T-cell (primary cell): ENCODE results near the gene NCMAP. TPM values are rescaled to one million over a fixed set of nuclear protein-coding genes. Genes with fewer than 3 reads are reported as not detected.
A peak's percentile ranks its signal among the peaks of the same experiment; 100 is the strongest.
"Not testable (repeated sequence)": the region's sequence is repeated elsewhere in the genome, so short reads cannot be mapped to it uniquely, and the experiment has no call there.

Experiments
- ATAC-seq, 4 experiments: fragments of 200-7000 bp in 3 of 4; fragments of 150-1000 bp in 1 of 4; cut with Tn5 transposase; replicated peaks in 1 of 4; 1 replicate in 3 of 4; 2 replicates in 1 of 4; pipeline ENCODE4 v1.10.0; 2021; ENCODE audit warnings: moderate library complexity in 3 of 4, mild to moderate bottlenecking in 2 of 4, moderate number of reproducible peaks in 1 of 4
- CTCF ChIA-PET, 2 donors: fragments of 300-600 bp; sonication (Branson Sonifier 250); formaldehyde crosslinking; loops; one replicate each; lab custom pipeline; 2022; ENCODE audit warnings: antibody characterized with exemption in 2 of 2; lab: Charles Lee
- POLR2A ChIA-PET, 2 donors: fragments of 300-600 bp; sonication (Branson Sonifier 250); formaldehyde crosslinking; loops; one replicate each; lab custom pipeline; 2022; ENCODE audit warnings: antibody characterized with exemption in 2 of 2; lab: Charles Lee
- DNase-seq, 35 experiments: peaks; one replicate each; pipeline versions ENCODE4 v3.0.0 to v3.0.0-alpha.2; 2013 to 2023
- H3K27ac ChIP-seq: one replicate; pipeline ENCODE4 v1.5.1; 2013; ENCODE audit warnings: low read length
- H3K27me3 ChIP-seq, 2 experiments: replicated peaks in 1 of 2; 1 replicate in 1 of 2; 2 replicates in 1 of 2; pipeline versions ENCODE4 v1.6.1 to v1.7.0; 2013; ENCODE audit warnings: low read length in 1 of 2, mixed read lengths in 1 of 2; ENCODE audit not compliant: control insufficient read depth in 2 of 2, insufficient read depth in 2 of 2; ENCODE audit errors: extremely low read depth in 1 of 2
- H3K36me3 ChIP-seq, 2 donors: 1 replicate in 1 of 2; 2 replicates in 1 of 2; pipeline versions ENCODE4 v1.6.1 to v1.7.0; 2013; ENCODE audit warnings: low read length in 1 of 2; ENCODE audit not compliant: control insufficient read depth in 2 of 2, insufficient read depth in 1 of 2; ENCODE audit errors: extremely low read depth in 1 of 2
- H3K4me1 ChIP-seq, 2 experiments: 1 replicate in 1 of 2; 2 replicates in 1 of 2; pipeline versions ENCODE4 v1.6.1 to v1.7.0; 2013; ENCODE audit warnings: low read length in 2 of 2, mixed read lengths in 1 of 2; ENCODE audit not compliant: insufficient read depth in 2 of 2, control insufficient read depth in 1 of 2; ENCODE audit errors: extremely low read depth in 1 of 2
- H3K4me3 ChIP-seq, 2 donors: 1 replicate in 1 of 2; 2 replicates in 1 of 2; pipeline versions ENCODE4 v1.5.1 to v1.7.0; 2013; ENCODE audit warnings: mild to moderate bottlenecking in 2 of 2, low read length in 1 of 2, moderate library complexity in 1 of 2; ENCODE audit not compliant: control insufficient read depth in 1 of 2; ENCODE audit errors: extremely low read depth in 1 of 2
- H3K9me3 ChIP-seq: 2 replicates; pipeline ENCODE4 v1.7.0; 2013
- H3K27ac Mint-ChIP-seq, 2 donors: one replicate each; pipeline ENCODE4 v1.8.0; 2020 to 2021; ENCODE audit warnings: mild to moderate bottlenecking in 2 of 2, mixed read lengths in 2 of 2
- H3K27me3 Mint-ChIP-seq, 2 donors: one replicate each; pipeline ENCODE4 v1.8.0; 2021 to 2022; ENCODE audit warnings: mixed read lengths in 2 of 2
- H3K36me3 Mint-ChIP-seq: one replicate; pipeline ENCODE4 v1.8.0; 2021; ENCODE audit warnings: mixed read lengths
- H3K4me1 Mint-ChIP-seq, 3 donors: one replicate each; pipeline ENCODE4 v1.8.0; 2020 to 2022; ENCODE audit warnings: mixed read lengths in 3 of 3, mild to moderate bottlenecking in 1 of 3
- H3K4me3 Mint-ChIP-seq, 3 donors: one replicate each; pipeline ENCODE4 v1.8.0; 2020 to 2022; ENCODE audit warnings: mild to moderate bottlenecking in 3 of 3, mixed read lengths in 3 of 3, moderate library complexity in 3 of 3
- H3K9me3 Mint-ChIP-seq, 3 donors: one replicate each; pipeline ENCODE4 v1.8.0; 2020 to 2022; ENCODE audit warnings: mixed read lengths in 3 of 3
- WGBS: methylation state at CpG from one replicate; pipeline ENCODE4 v1.1.5; 2013; ENCODE audit warnings: missing lambda C conversion rate; ENCODE audit not compliant: insufficient coverage; 5-methylcytosine and 5-hydroxymethylcytosine counted together
- total RNA-seq, 35 experiments: library from RNA in 6 of 35; stranded (reverse) in 6 of 35; fragments of 120-200 nt in 1 of 35; gene quantifications; one replicate each; pipeline versions ENCODE4 v1.2.1 to v1.2.4 and lab custom pipeline; 2013 to 2026

Gene NCMAP
- total RNA-seq, 5 donors from 2014 or later (not counting 1 experiment from before 2014, with no cell fraction given): 0.13 to 0.23 (median 0.19) TPM; not detected in 1

DNA sequence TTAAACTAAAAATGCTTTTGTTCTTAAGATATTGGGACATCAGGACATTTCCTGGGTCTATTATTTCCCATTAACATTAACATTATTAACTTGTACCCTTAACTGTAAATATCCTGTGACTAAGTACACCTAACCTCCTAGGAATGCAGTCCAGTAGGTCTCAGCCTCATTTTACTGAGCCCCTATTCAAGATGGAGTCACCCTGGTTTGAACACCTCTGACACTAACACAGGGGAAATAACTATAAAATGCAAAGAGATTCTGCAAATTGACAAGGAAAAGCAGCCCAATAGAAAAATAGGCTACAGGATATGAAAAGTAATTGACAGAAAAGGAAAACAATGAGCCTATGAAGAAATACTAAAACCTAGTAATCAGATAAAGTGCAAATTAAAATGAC, 11.6 kb upstream of the NCMAP start:
- Mint-ChIP-seq H3K27ac (peak overlapping the region in 1 of 2 donors; percentile 57), H3K36me3 (peaks cover 13% of the 10 kb centered on the region), H3K27me3 (no peaks in the 10 kb centered on the region), H3K9me3 (no peaks in the 10 kb centered on the region), H3K4me3 (no peak overlapping the region), H3K4me1 (peaks cover 52 to 59% (median 58%) of the 10 kb centered on the region in 3 donors)
- H3K4me3 ChIP-seq: no peak overlapping the region
- no peak for ATAC-seq
- no peaks in the 10 kb centered on the region for H3K9me3 ChIP-seq
- ChIA-PET CTCF (no interaction called here), POLR2A (no interaction called here)
- H3K36me3 ChIP-seq: peaks cover 0 to under 1% of the 10 kb centered on the region in 2 donors
- H3K27me3 ChIP-seq: no peaks in the 10 kb centered on the region
- no peak overlapping the region for H3K27ac ChIP-seq
- no peak for DNase-seq
- H3K4me1 ChIP-seq: peaks cover 7 to 10% of the 10 kb centered on the region in 2 experiments

DNA sequence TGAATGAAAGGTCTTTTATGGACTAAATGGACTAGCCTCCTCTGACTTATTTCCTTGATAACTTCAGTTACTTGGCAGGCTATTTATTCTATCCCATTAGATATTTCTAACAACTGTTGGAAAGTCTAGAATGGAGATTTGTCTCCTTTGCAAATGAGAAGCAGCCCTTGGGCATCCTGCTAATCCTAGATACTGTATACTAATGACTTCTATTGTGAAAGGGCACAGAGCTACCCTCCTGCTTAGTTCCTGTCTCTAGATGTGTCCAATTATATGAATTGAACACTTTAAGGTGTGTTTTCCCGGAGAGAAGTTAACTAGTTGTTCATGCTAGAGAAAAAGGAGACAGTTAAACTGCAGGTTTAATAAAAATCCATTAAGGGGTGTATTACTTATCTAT, 10.2 kb upstream of the NCMAP start:
- ChIA-PET CTCF (interaction anchor here (0.6 to 1.2 kb wide), 4 partner anchors 9 to 677 kb away, joined by 3 to 4 read pairs (median 4); partner anchors contain the start of gene NIPAL3 (in 1 of the 2)), POLR2A (no interaction called here)
- Mint-ChIP-seq H3K4me1 (peaks cover 43 to 44% (median 44%) of the 10 kb centered on the region in 3 donors), H3K27ac (peak overlapping the region; percentile 68 to 74), H3K36me3 (peaks cover 2% of the 10 kb centered on the region), H3K27me3 (no peaks in the 10 kb centered on the region), H3K4me3 (no peak overlapping the region), H3K9me3 (no peaks in the 10 kb centered on the region)
- H3K36me3 ChIP-seq: no peaks in the 10 kb centered on the region
- H3K4me3 ChIP-seq: no peak overlapping the region
- no CpG with 5 or more reads among the region's 1 CpG for WGBS
- no peaks in the 10 kb centered on the region for H3K9me3 ChIP-seq
- ATAC-seq: no peak
- no peak overlapping the region for H3K27ac ChIP-seq
- peaks cover 2 to 8% of the 10 kb centered on the region in 2 experiments for H3K4me1 ChIP-seq
- no peaks in the 10 kb centered on the region for H3K27me3 ChIP-seq
- DNase-seq: no peak

DNA sequence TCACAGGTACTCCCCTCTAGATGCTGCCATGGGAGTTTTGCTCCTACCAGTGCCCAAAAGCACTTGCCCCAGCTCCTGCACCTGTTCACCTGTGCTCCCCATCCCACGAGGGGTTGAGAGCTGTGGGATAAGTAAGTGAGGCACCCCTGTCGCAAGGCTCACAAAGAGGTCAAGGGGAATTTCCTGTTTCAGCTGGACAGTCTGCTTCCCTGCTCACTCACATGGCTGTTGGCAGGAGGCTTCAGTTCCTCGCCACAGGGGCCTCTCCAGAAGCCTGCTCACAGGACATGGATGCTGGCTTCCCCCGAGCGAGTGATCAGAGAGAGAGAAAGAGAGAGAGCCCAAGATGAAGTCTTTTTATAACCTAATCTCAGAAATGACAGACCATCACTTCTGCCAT, 8.7 kb upstream of the NCMAP start:
- H3K27ac Mint-ChIP-seq: peak overlapping the region in 1 of 2 donors; percentile 24
- H3K9me3 Mint-ChIP-seq: no peaks in the 10 kb centered on the region
- H3K27me3 Mint-ChIP-seq: no peaks in the 10 kb centered on the region
- Histone ChIP-seq H3K27ac (no peak overlapping the region), H3K36me3 (no peaks in the 10 kb centered on the region), H3K4me3 (no peak overlapping the region), H3K9me3 (no peaks in the 10 kb centered on the region), H3K4me1 (no peaks in the 10 kb centered on the region), H3K27me3 (no peaks in the 10 kb centered on the region)
- H3K36me3 Mint-ChIP-seq: no peaks in the 10 kb centered on the region
- H3K4me1 Mint-ChIP-seq: peaks cover 28 to 35% (median 30%) of the 10 kb centered on the region in 3 donors
- DNase-seq (no peak), ATAC-seq (no peak)
- no peak overlapping the region for H3K4me3 Mint-ChIP-seq
- WGBS: no CpG with 5 or more reads among the region's 5 CpGs
- POLR2A ChIA-PET: no interaction called here
- CTCF ChIA-PET: interaction anchor here (0.5 to 1.4 kb wide), 3 partner anchors 152 to 662 kb away, joined by 3 to 5 read pairs (median 4); no protein-coding TSS in a partner anchor

GRCh38 chr1:24548070-24548469, 7.8 kb upstream of the NCMAP start:
- Histone ChIP-seq H3K27ac (no peak overlapping the region), H3K4me3 (no peak overlapping the region), H3K27me3 (no peaks in the 10 kb centered on the region), H3K4me1 (no peaks in the 10 kb centered on the region), H3K9me3 (no peaks in the 10 kb centered on the region), H3K36me3 (no peaks in the 10 kb centered on the region)
- CTCF ChIA-PET: interaction anchor here (0.7 to 1.4 kb wide), 5 partner anchors 10 to 349 kb away, joined by 3 to 8 read pairs (median 5); no protein-coding TSS in a partner anchor
- DNase-seq (no peak), ATAC-seq (no peak)
- H3K36me3 Mint-ChIP-seq: no peaks in the 10 kb centered on the region
- no peak overlapping the region for H3K4me3 Mint-ChIP-seq
- no CpG with 5 or more reads among the region's 3 CpGs for WGBS
- POLR2A ChIA-PET: interaction anchor here (0.6 to 0.7 kb wide), 2 partner anchors 17 to 33 kb away, joined by 3 to 8 read pairs; no protein-coding TSS in a partner anchor
- no peak overlapping the region for H3K27ac Mint-ChIP-seq
- no peaks in the 10 kb centered on the region for H3K9me3 Mint-ChIP-seq
- H3K4me1 Mint-ChIP-seq: peaks cover 20 to 33% (median 22%) of the 10 kb centered on the region in 3 donors
- no peaks in the 10 kb centered on the region for H3K27me3 Mint-ChIP-seq

GRCh38 chr1:24549210-24549609, 6.7 kb upstream of the NCMAP start:
- POLR2A ChIA-PET, H3K9me3 ChIP-seq, H3K27ac Mint-ChIP-seq, H3K4me1 ChIP-seq, H3K36me3 ChIP-seq, H3K27me3 Mint-ChIP-seq, H3K4me3 ChIP-seq, DNase-seq, H3K27me3 ChIP-seq, H3K4me3 Mint-ChIP-seq, H3K9me3 Mint-ChIP-seq, CTCF ChIA-PET, H3K27ac ChIP-seq, H3K36me3 Mint-ChIP-seq, ATAC-seq: not testable (repeated sequence)
- peaks cover 18 to 32% (median 20%) of the 10 kb centered on the region in 3 donors for H3K4me1 Mint-ChIP-seq
- 100% methylated on average over 1 of the region's 5 CpGs for WGBS

- WGBS: 79% methylated on average over 5 of the region's 13 CpGs
- Histone ChIP-seq H3K4me3 (no peak overlapping the region), H3K27ac (no peak overlapping the region), H3K27me3 (peaks cover 0 to 20% of the 10 kb centered on the region in 2 experiments), H3K4me1 (peaks cover 0 to 12% of the 10 kb centered on the region in 2 experiments), H3K36me3 (no peaks in the 10 kb centered on the region), H3K9me3 (no peaks in the 10 kb centered on the region)
- ChIA-PET CTCF (no interaction called here), POLR2A (no interaction called here)
- Mint-ChIP-seq H3K9me3 (no peaks in the 10 kb centered on the region), H3K36me3 (no peaks in the 10 kb centered on the region), H3K27me3 (peaks cover 0 to 4% of the 10 kb centered on the region in 2 donors), H3K27ac (no peak overlapping the region), H3K4me3 (no peak overlapping the region), H3K4me1 (peaks cover 10 to 19% (median 11%) of the 10 kb centered on the region in 3 donors)
- DNase-seq: no peak
- no peak for ATAC-seq
Observed at GRCh38 chr1:24551290-24551959, 4.5 kb upstream of the NCMAP start.
